HepG2 (cell line): Measurements from ENCODE around the gene TNFSF12. TPM values are rescaled to one million over a fixed set of nuclear protein-coding genes. Genes with fewer than 3 reads are reported as not detected.

Experiments used
- ARNT2 ChIP-seq: sonication (generic); formaldehyde crosslinking; IDR thresholded peaks from 2 replicates; pipeline ENCODE4 v1.8.0; 2022; ENCODE audit warnings: mild to moderate bottlenecking, low read depth, missing genetic modification reagents, moderate library complexity
- ATRX ChIP-seq: sonication (generic); formaldehyde crosslinking; IDR thresholded peaks from 2 replicates; pipeline ENCODE4 v1.4.0; 2020; ENCODE audit warnings: missing genetic modification reagents, borderline replicate concordance
- CENPT ChIP-seq: sonication (generic); formaldehyde crosslinking; IDR thresholded peaks from 2 replicates; pipeline ENCODE4 v1.8.0; 2022; ENCODE audit warnings: low read depth, mild to moderate bottlenecking, moderate library complexity, missing genetic modification reagents
- FOXO4 ChIP-seq: sonication (generic); formaldehyde crosslinking; conservative IDR thresholded peaks from 2 replicates; pipeline ENCODE4 v1.8.1; 2023; ENCODE audit warnings: missing genetic modification reagents
- GATAD2A ChIP-seq: IDR thresholded peaks from 2 replicates; pipeline ENCODE4 v1.6.1; 2016
- MAFF ChIP-seq: IDR thresholded peaks from 2 replicates; pipeline ENCODE4 v1.6.1; 2011; ENCODE audit warnings: low read depth, low read length, improper control_type of control experiment
- MTA1 ChIP-seq: sonication (generic); formaldehyde crosslinking; IDR thresholded peaks from 2 replicates; pipeline ENCODE4 v1.4.0; 2020; ENCODE audit warnings: missing genetic modification reagents, mild to moderate bottlenecking, borderline replicate concordance
- NFE2L2 ChIP-seq: fragments of 150-350 bp; IDR thresholded peaks from 2 replicates; pipeline ENCODE4 v1.6.1; 2014; ENCODE audit warnings: low read length
- PHF8 ChIP-seq: sonication (generic); formaldehyde crosslinking; IDR thresholded peaks from 2 replicates; pipeline ENCODE4 v1.5.0; 2020; ENCODE audit warnings: missing genetic modification reagents
- RBM22 ChIP-seq: fragments of 200-400 bp; formaldehyde crosslinking; optimal IDR thresholded peaks from 2 replicates; pipeline ENCODE3; 2017; ENCODE audit warnings: mild to moderate bottlenecking, low read length, moderate library complexity
- SMAD3 ChIP-seq: sonication (generic); formaldehyde crosslinking; IDR thresholded peaks from 2 replicates; pipeline ENCODE4 v1.4.0; 2020; ENCODE audit warnings: missing genetic modification reagents
- SMARCC2 ChIP-seq: fragments of 450-650 bp; IDR thresholded peaks from 2 replicates; pipeline ENCODE4 v1.6.1; 2017; ENCODE audit warnings: antibody characterized with exemption, mild to moderate bottlenecking
- SRF ChIP-seq: IDR thresholded peaks from 2 replicates; pipeline ENCODE4 v1.6.1; 2011; ENCODE audit warnings: mild to moderate bottlenecking, low read depth, low read length, moderate library complexity
- ZNF230 ChIP-seq: sonication (generic); formaldehyde crosslinking; IDR thresholded peaks from 2 replicates; pipeline ENCODE4 v1.4.0; 2020; ENCODE audit warnings: mild to moderate bottlenecking, missing genetic modification reagents
- ZNF350 ChIP-seq: sonication (generic); formaldehyde crosslinking; IDR thresholded peaks from 2 replicates; pipeline ENCODE4 v1.4.0; 2020; ENCODE audit warnings: mild to moderate bottlenecking, low read depth, missing genetic modification reagents, borderline replicate concordance
- ZNF354B ChIP-seq: sonication (generic); formaldehyde crosslinking; IDR thresholded peaks from 2 replicates; pipeline ENCODE4 v1.8.0; 2022; ENCODE audit warnings: mild to moderate bottlenecking, missing genetic modification reagents
- ZNF441 ChIP-seq: sonication (generic); formaldehyde crosslinking; IDR thresholded peaks from 2 replicates; pipeline ENCODE4 v1.7.0; 2021; ENCODE audit warnings: missing genetic modification reagents, borderline replicate concordance
- ZNF564 ChIP-seq: sonication (generic); formaldehyde crosslinking; IDR thresholded peaks from 2 replicates; pipeline ENCODE4 v1.8.1; 2023; ENCODE audit warnings: mild to moderate bottlenecking, missing genetic modification reagents
- ZNF570 ChIP-seq: sonication (generic); formaldehyde crosslinking; IDR thresholded peaks from 2 replicates; pipeline ENCODE4 v1.4.0; 2020; ENCODE audit warnings: mild to moderate bottlenecking, missing genetic modification reagents, borderline replicate concordance
- ZNF7 ChIP-seq: IDR thresholded peaks from 2 replicates; pipeline ENCODE4 v1.6.1; 2016; ENCODE audit warnings: missing biosample characterization, missing genetic modification reagents
- ZNF747 ChIP-seq: sonication (generic); formaldehyde crosslinking; IDR thresholded peaks from 2 replicates; pipeline ENCODE4 v1.8.1; 2023; ENCODE audit warnings: missing genetic modification reagents, mild to moderate bottlenecking, borderline replicate concordance
- ZNF878 ChIP-seq: sonication (generic); formaldehyde crosslinking; IDR thresholded peaks from 2 replicates; pipeline ENCODE4 v1.8.1; 2023; ENCODE audit warnings: mild to moderate bottlenecking, missing genetic modification reagents, moderate library complexity
- polyA plus RNA-seq, 8 experiments: library from polyadenylated mRNA; depleted of rRNA in 3 of 8; stranded (reverse) in 7 of 8; unstranded in 1 of 8; fragments of >200 nt; fragmentation: Illumina TruSeq in 4 of 8; extraction: Trizol in 4 of 8; gene quantifications; 2 replicates each; pipeline versions ENCODE4 v1.2.1 to v1.2.3, GENCODE V29; 2011 to 2016; ENCODE audit warnings: low read depth in 4 of 8, missing spikeins in 1 of 8, mixed read lengths in 1 of 8; ENCODE audit not compliant: insufficient read depth in 1 of 8
- total RNA-seq, 5 experiments: library from RNA; depleted of rRNA; stranded (reverse); fragments of >200 nt; fragmentation: Illumina TruSeq; extraction: Trizol; gene quantifications; 2 replicates each; pipeline ENCODE4 v1.2.3, GENCODE V29; 2016; ENCODE audit warnings: low read depth in 1 of 5
- TF ChIP-seq, protein P1 (sequence below): sonication (generic); formaldehyde crosslinking; IDR thresholded peaks from 2 replicates; pipeline ENCODE4 v1.9.0; 2022; ENCODE audit warnings: missing genetic modification reagents, mild to moderate bottlenecking, borderline replicate concordance
- TF ChIP-seq, protein P2 (sequence below): sonication (generic); formaldehyde crosslinking; IDR thresholded peaks from 2 replicates; pipeline ENCODE4 v1.4.0; 2020; ENCODE audit warnings: missing genetic modification reagents, low read depth, mild to moderate bottlenecking, borderline replicate concordance
- TF ChIP-seq, protein P3 (sequence below): sonication (generic); formaldehyde crosslinking; IDR thresholded peaks from 2 replicates; pipeline ENCODE4 v1.4.0; 2020; ENCODE audit warnings: mild to moderate bottlenecking, missing genetic modification reagents

TNFSF12 gene
- total and polyA plus RNA-seq, 2 of the 13 experiments (the other 11 are each of a cell fraction or from before 2014, with no cell fraction given): 0.93 to 7.2 TPM

DNA sequence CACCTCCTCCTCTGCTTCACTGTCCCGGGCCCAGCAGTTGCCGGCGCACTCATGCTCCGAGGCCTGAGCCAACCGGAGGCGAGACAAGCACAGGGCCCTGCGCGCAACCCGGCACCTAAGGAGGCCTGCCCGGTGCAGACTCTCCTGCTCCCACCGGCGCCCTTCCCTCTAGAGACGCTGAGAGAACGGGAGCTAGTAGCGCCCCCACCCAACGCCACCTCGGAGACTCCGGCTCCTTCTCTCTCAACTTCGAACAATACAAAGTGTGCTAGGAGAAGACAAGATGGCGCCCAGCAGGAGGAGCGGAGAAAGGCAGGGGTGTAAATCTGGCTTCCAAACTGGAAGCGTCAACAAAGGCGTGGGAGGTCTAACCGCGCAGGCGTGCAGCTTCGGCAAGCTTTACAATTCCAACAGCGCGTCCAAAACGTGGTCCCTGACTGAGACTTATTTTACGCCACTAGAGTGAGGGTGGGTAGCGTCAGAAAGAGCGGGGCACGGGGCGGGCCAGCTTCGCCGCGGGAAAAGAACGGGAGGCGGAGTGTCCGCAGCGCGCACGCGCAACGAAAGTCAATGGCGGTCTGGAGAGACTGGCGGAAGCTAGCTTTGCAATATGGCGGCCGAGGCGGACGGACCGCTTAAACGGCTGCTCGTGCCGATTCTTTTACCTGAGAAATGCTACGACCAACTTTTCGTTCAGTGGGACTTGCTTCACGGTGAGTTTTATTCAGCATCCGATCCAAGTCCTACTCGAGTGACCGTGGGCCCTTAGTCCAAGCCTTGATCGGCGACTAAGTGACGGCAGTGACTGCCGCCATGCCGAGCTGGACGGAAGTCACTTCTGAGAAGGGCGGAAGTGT is 34.6 kb downstream of the TNFSF12 start, which contains the start of gene MPDU1 (continued):
- peak; percentile 52; the same call in 1 of the 2 replicates for TF ChIP-seq ZNF350 (CRISPR knock-in tag)
- TF ChIP-seq MTA1 (CRISPR knock-in tag): no peak
- TF ChIP-seq ZNF230 (CRISPR knock-in tag): no peak
- TF ChIP-seq SMARCC2: no peak
- TF ChIP-seq ZNF354B (CRISPR knock-in tag): 0 out of 2 replicates have a peak, but pooled peaks have one; percentile 88
- no peak for TF ChIP-seq MAFF
- no peak for TF ChIP-seq RBM22
- TF ChIP-seq SRF: no peak
- no peak for TF ChIP-seq NFE2L2
- no peak for TF ChIP-seq ATRX
- TF ChIP-seq ZNF878: peak; percentile 41; the same call in 1 of the 2 replicates
- peak; percentile 18; the same call in 1 of the 2 replicates for TF ChIP-seq CENPT
- no peak for TF ChIP-seq ZNF7 (CRISPR knock-in tag)
- TF ChIP-seq, protein P1, sequence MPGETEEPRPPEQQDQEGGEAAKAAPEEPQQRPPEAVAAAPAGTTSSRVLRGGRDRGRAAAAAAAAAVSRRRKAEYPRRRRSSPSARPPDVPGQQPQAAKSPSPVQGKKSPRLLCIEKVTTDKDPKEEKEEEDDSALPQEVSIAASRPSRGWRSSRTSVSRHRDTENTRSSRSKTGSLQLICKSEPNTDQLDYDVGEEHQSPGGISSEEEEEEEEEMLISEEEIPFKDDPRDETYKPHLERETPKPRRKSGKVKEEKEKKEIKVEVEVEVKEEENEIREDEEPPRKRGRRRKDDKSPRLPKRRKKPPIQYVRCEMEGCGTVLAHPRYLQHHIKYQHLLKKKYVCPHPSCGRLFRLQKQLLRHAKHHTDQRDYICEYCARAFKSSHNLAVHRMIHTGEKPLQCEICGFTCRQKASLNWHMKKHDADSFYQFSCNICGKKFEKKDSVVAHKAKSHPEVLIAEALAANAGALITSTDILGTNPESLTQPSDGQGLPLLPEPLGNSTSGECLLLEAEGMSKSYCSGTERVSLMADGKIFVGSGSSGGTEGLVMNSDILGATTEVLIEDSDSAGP (CRISPR knock-in tag): peak; percentile 76; the same call in 1 of the 2 replicates
- TF ChIP-seq, protein P2, sequence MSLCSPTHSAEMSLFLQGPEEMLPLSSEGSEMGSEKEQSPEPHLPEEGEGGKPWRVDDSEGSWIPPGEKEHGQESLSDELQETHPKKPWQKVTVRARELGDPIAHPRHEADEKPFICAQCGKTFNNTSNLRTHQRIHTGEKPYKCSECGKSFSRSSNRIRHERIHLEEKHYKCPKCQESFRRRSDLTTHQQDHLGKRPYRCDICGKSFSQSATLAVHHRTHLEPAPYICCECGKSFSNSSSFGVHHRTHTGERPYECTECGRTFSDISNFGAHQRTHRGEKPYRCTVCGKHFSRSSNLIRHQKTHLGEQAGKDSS (CRISPR knock-in tag): no peak
- peak; percentile 93 for TF ChIP-seq PHF8 (CRISPR knock-in tag)
- TF ChIP-seq FOXO4 (CRISPR knock-in tag): no peak
- TF ChIP-seq ZNF564 (CRISPR knock-in tag): peak; percentile 72; the same call in 1 of the 2 replicates
- TF ChIP-seq SMAD3: peak; percentile 35; the same call in 1 of the 2 replicates
- TF ChIP-seq ZNF570: no peak
- TF ChIP-seq, protein P3, sequence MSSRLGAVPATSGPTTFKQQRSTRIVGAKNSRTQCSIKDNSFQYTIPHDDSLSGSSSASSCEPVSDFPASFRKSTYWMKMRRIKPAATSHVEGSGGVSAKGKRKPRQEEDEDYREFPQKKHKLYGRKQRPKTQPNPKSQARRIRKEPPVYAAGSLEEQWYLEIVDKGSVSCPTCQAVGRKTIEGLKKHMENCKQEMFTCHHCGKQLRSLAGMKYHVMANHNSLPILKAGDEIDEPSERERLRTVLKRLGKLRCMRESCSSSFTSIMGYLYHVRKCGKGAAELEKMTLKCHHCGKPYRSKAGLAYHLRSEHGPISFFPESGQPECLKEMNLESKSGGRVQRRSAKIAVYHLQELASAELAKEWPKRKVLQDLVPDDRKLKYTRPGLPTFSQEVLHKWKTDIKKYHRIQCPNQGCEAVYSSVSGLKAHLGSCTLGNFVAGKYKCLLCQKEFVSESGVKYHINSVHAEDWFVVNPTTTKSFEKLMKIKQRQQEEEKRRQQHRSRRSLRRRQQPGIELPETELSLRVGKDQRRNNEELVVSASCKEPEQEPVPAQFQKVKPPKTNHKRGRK (CRISPR knock-in tag): no peak
- peak; percentile 74 for TF ChIP-seq ARNT2
- no peak; the same call in 1 of the 2 replicates for TF ChIP-seq GATAD2A
- peak; percentile 90 for TF ChIP-seq ZNF747 (CRISPR knock-in tag)
- TF ChIP-seq ZNF441 (CRISPR knock-in tag): peak; percentile 72; the same call in 1 of the 2 replicates
